Measurements from ENCODE around the gene ADAMTS13. TPM values are rescaled to one million over a fixed set of nuclear protein-coding genes. Genes with fewer than 3 reads are reported as not detected.

ADAMTS13 gene
- total RNA-seq, 1 donor from 2014 or later = 17.8 TPM

- H3K4me1 Mint-ChIP-seq (ENCODE audit: low read depth) = peaks cover 7% of the 10 kb centered on the region
- no peak overlapping the region for H3K4me3 Mint-ChIP-seq (ENCODE audit: low read depth)
- no peaks in the 10 kb centered on the region for H3K36me3 Mint-ChIP-seq (ENCODE audit: insufficient read depth)
- no peaks in the 10 kb centered on the region for H3K9me3 Mint-ChIP-seq (ENCODE audit: low read depth)
- H3K27me3 Mint-ChIP-seq = no peaks in the 10 kb centered on the region
- TF ChIP-seq CTCF (IDR thresholded peaks at IDR 0.05; ENCODE audit: unreplicated experiment) = no peak
- no peak for DNase-seq (ENCODE audit: low spot score, unreplicated experiment)
- no peak overlapping the region for H3K27ac Mint-ChIP-seq
Measured at GRCh38 chr9:133383438-133383837, 38.7 kb upstream of the ADAMTS13 start.

- no peaks in the 10 kb centered on the region for H3K27me3 Mint-ChIP-seq
- no peaks in the 10 kb centered on the region for H3K36me3 Mint-ChIP-seq (ENCODE audit: insufficient read depth)
- TF ChIP-seq CTCF (IDR thresholded peaks at IDR 0.05; ENCODE audit: unreplicated experiment) = no peak
Measured at GRCh38 chr9:133384736-133385321, 37.3 kb upstream of the ADAMTS13 start.

GRCh38 chr9:133385452-133385851 lies 36.7 kb upstream of the ADAMTS13 start:
- Mint-ChIP-seq H3K9me3 (ENCODE audit: low read depth) (no peaks in the 10 kb centered on the region), H3K4me3 (ENCODE audit: low read depth) (no peak overlapping the region), H3K36me3 (ENCODE audit: insufficient read depth) (no peaks in the 10 kb centered on the region), H3K27me3 (no peaks in the 10 kb centered on the region), H3K27ac (no peak overlapping the region), H3K4me1 (ENCODE audit: low read depth) (peaks cover 11% of the 10 kb centered on the region)
- no peak for TF ChIP-seq CTCF (IDR thresholded peaks at IDR 0.05; ENCODE audit: unreplicated experiment)
- DNase-seq (ENCODE audit: low spot score, unreplicated experiment) = no peak

More at GRCh38 chr9:133384736-133385321, 37.3 kb upstream of the ADAMTS13 start:
- no peak for DNase-seq (ENCODE audit: low spot score, unreplicated experiment)
- no peak overlapping the region for H3K4me3 Mint-ChIP-seq (ENCODE audit: low read depth)
- peak overlapping the region; percentile 70 for H3K27ac Mint-ChIP-seq
- H3K9me3 Mint-ChIP-seq (ENCODE audit: low read depth) = no peaks in the 10 kb centered on the region
- peaks cover 9% of the 10 kb centered on the region for H3K4me1 Mint-ChIP-seq (ENCODE audit: low read depth)

GRCh38 chr9:133386338-133386737 lies 35.8 kb upstream of the ADAMTS13 start:
- no peak overlapping the region for H3K27ac Mint-ChIP-seq
- H3K27me3 Mint-ChIP-seq = no peaks in the 10 kb centered on the region
- TF ChIP-seq CTCF (IDR thresholded peaks at IDR 0.05; ENCODE audit: unreplicated experiment) = no peak
- no peak for DNase-seq (ENCODE audit: low spot score, unreplicated experiment)
- H3K4me3 Mint-ChIP-seq (ENCODE audit: low read depth) = no peak overlapping the region
- H3K36me3 Mint-ChIP-seq (ENCODE audit: insufficient read depth) = no peaks in the 10 kb centered on the region
- H3K9me3 Mint-ChIP-seq (ENCODE audit: low read depth) = no peaks in the 10 kb centered on the region
- peaks cover 11% of the 10 kb centered on the region for H3K4me1 Mint-ChIP-seq (ENCODE audit: low read depth)

- Mint-ChIP-seq H3K4me1 (ENCODE audit: low read depth) (peaks cover 11% of the 10 kb centered on the region), H3K4me3 (ENCODE audit: low read depth) (no peak overlapping the region), H3K36me3 (ENCODE audit: insufficient read depth) (no peaks in the 10 kb centered on the region), H3K27me3 (no peaks in the 10 kb centered on the region), H3K9me3 (ENCODE audit: low read depth) (no peaks in the 10 kb centered on the region), H3K27ac (no peak overlapping the region)
- no peak for TF ChIP-seq CTCF (IDR thresholded peaks at IDR 0.05; ENCODE audit: unreplicated experiment)
- DNase-seq (ENCODE audit: low spot score, unreplicated experiment) = no peak
Measured at GRCh38 chr9:133387680-133388079, 34.5 kb upstream of the ADAMTS13 start.

Data from progenitor cell of endocrine pancreas (in vitro differentiated cells).